A673 (cell line): ENCODE results near the gene FAM83G. TPM values are rescaled to one million over a fixed set of nuclear protein-coding genes. Genes with fewer than 3 reads are reported as not detected.

ENCODE experiments used
- BruUV-seq: library from RNA; stranded (reverse); fragments of 400-500 nt; replicated peaks from 2 replicates; lab custom pipeline; 2021; lab: Mats Ljungman, UMichigan
- CTCF ChIA-PET: fragments of 300-600 bp; sonication (Branson Sonifier 250); formaldehyde crosslinking; loops from one replicate; lab custom pipeline; 2022; ENCODE audit warnings: antibody characterized with exemption; lab: Charles Lee
- POLR2A ChIA-PET: fragments of 300-600 bp; sonication (Branson Sonifier 250); formaldehyde crosslinking; loops from one replicate; lab custom pipeline; 2022; ENCODE audit warnings: antibody characterized with exemption; ENCODE audit not compliant: low non-redundant PET; lab: Charles Lee
- DNase-seq: peaks from one replicate; pipeline ENCODE4 v3.0.0-alpha.2; 2015; ENCODE audit warnings: low spot score
- H3K27ac ChIP-seq: fragments of 200-600 bp; sonication (generic); 2 replicates; pipeline ENCODE4 v1.5.1; 2016; ENCODE audit warnings: mixed run types, low read depth, mild to moderate bottlenecking, mixed read lengths, antibody characterized with exemption, low read length; ENCODE audit not compliant: poor library complexity, severe bottlenecking
- H3K27me3 ChIP-seq: fragments of 200-600 bp; sonication (generic); replicated peaks from 2 replicates; pipeline ENCODE4 v1.6.1; 2017; ENCODE audit warnings: mixed run types, low read depth, mild to moderate bottlenecking, mixed read lengths, antibody characterized with exemption, low read length; ENCODE audit not compliant: insufficient read depth, poor library complexity
- H3K36me3 ChIP-seq: fragments of 200-600 bp; sonication (generic); 2 replicates; pipeline ENCODE4 v1.6.1; 2016; ENCODE audit warnings: mixed run types, mild to moderate bottlenecking, mixed read lengths, antibody characterized with exemption, low read length; ENCODE audit not compliant: insufficient read depth, poor library complexity, severe bottlenecking
- H3K4me1 ChIP-seq: fragments of 200-600 bp; sonication (generic); 2 replicates; pipeline ENCODE4 v1.6.1; 2017; ENCODE audit warnings: mixed run types, mild to moderate bottlenecking, mixed read lengths, antibody characterized with exemption, low read length; ENCODE audit not compliant: insufficient read depth, poor library complexity, severe bottlenecking
- H3K4me3 ChIP-seq: fragments of 200-600 bp; sonication (generic); 2 replicates; pipeline ENCODE4 v1.5.1; 2016; ENCODE audit warnings: low read depth, mixed run types, mild to moderate bottlenecking, mixed read lengths, low read length; ENCODE audit not compliant: poor library complexity, severe bottlenecking
- H3K9me3 ChIP-seq: fragments of 200-600 bp; sonication (generic); 2 replicates; pipeline ENCODE4 v1.6.1; 2016; ENCODE audit warnings: mixed run types, low read depth, mild to moderate bottlenecking, mixed read lengths, antibody characterized with exemption, low read length; ENCODE audit not compliant: poor library complexity, severe bottlenecking
- CTCF ChIP-seq: fragments of 300-800, 200-600 bp; sonication (generic); conservative IDR thresholded peaks from 2 replicates; pipeline ENCODE4 v1.5.1; 2017; ENCODE audit warnings: low read depth, mild to moderate bottlenecking, antibody characterized with exemption, low read length, moderate library complexity, mixed read lengths
- EZH2 ChIP-seq: fragments of 200-600 bp; sonication (generic); IDR thresholded peaks from 2 replicates; pipeline ENCODE4 v1.6.1; 2017; ENCODE audit warnings: borderline replicate concordance, low read depth, mild to moderate bottlenecking, mixed read lengths, antibody characterized with exemption, low read length; ENCODE audit not compliant: poor library complexity, severe bottlenecking
- intact Hi-C: fragments of 100-400 bp; cut with micrococcal nuclease; formaldehyde crosslinking; loops from one replicate; pipeline ENCODE4 v1.10.0; 2022; ENCODE audit not compliant: unreplicated experiment
- total RNA-seq: library from RNA; stranded (reverse); gene quantifications from 2 replicates; pipeline ENCODE4 v1.2.3, GENCODE V29; 2021

The FAM83G gene
- total RNA-seq, 1 experiment from 2014 or later, result 12.4 TPM

- no peak for TF ChIP-seq CTCF
- no peak for TF ChIP-seq EZH2
- no peak for DNase-seq
- intact Hi-C loops, result no loop called here
- no TSS peak for BruUV-seq
- no peaks in the 10 kb centered on the region for H3K9me3 ChIP-seq
- H3K4me3 ChIP-seq, result no peak overlapping the region
- no peak overlapping the region for H3K27ac ChIP-seq
- H3K36me3 ChIP-seq, result peaks cover 15% of the 10 kb centered on the region
- H3K4me1 ChIP-seq, result no peaks in the 10 kb centered on the region
- ChIA-PET POLR2A (no interaction called here), CTCF (no interaction called here)
- no peaks in the 10 kb centered on the region for H3K27me3 ChIP-seq
Observed at GRCh38 chr17:18920911-18921441, 83.6 kb downstream of the FAM83G start.

GRCh38 chr17:18919963-18920362, 84.6 kb downstream of the FAM83G start:
- no TSS peak for BruUV-seq
- Histone ChIP-seq H3K4me1 (no peaks in the 10 kb centered on the region), H3K9me3 (no peaks in the 10 kb centered on the region), H3K27me3 (no peaks in the 10 kb centered on the region), H3K4me3 (no peak overlapping the region), H3K27ac (no peak overlapping the region), H3K36me3 (peaks cover 16% of the 10 kb centered on the region)
- CTCF ChIA-PET, result no interaction called here
- TF ChIP-seq EZH2 (no peak), CTCF (no peak)
- no peak for DNase-seq
- POLR2A ChIA-PET, result no interaction called here
- intact Hi-C loops, result no loop called here

Other genes starting within 250 kb of the FAM83G start
- 26.5 and 31.6 TPM in 2 replicates for gene TVP23B, start 223.6 kb downstream of the FAM83G start, total RNA-seq
- gene PRPSAP2, start 146.6 kb downstream of the FAM83G start, total RNA-seq, result 72.1 and 73.4 TPM in 2 replicates
- gene SLC5A10, start 52.6 kb downstream of the FAM83G start, total RNA-seq, result not detected in 2 replicates
- gene GRAP, start 42.2 kb upstream of the FAM83G start, total RNA-seq, result 0.26 TPM in 1 of 2 replicates, not detected in the other
- not detected in 2 replicates for gene GRAPL, start 122.8 kb upstream of the FAM83G start, total RNA-seq
- gene EPN2, start 232.6 kb upstream of the FAM83G start, total RNA-seq, result 52.0 and 55.6 TPM in 2 replicates